Measurements from ENCODE around the gene MEGF8.

DNA sequence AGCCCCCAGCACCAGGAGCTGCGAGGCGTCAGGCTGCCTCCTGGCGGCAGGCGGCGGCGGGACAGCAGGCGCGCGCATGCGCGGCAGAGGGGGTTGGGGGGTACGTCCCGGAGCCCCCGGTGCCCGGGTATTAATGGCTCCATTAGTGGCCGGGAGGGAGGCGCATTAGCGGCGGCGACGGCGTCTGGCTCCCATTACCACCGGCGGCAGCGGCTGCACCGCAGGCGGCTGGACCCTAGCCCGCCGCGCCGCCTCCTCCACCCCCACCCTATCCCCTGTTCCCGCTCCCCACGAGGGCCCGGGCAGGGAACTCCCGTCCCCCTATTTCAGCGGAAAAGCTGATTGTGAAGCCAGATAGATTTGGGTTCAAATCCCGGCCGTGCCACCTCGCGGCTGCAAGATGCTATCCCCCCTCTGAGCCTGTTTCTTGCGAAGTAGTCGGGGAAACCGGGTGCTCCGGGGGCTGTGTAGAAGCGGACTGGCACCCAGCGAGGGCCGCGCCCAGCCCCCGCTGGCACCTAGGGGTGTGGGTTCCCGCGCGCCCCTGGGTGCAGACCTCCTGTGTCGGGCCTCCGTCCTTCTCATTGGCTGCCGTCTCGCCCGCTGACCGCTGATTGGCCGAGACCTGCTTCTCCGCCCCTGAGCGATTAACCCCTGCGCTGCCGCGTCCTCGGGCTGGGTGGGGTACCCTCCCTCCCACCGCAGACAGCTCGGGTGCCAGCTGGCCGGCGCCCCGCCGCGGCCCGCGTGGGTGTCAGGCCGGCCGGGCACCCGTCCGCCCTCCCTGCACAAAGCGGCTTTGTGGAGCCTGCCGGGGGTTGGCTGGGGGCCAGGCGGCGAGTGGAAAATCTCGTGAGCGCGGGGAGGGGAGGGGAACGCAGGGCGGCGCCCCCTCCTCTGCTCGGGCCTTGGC, 45.3 kb upstream of the MEGF8 start:
- TF ChIP-seq CTCF (conservative IDR thresholded peaks at IDR 0.05; ENCODE audit: low read depth, low read length), result no peak
- no peak for TF ChIP-seq EZH2 (IDR thresholded peaks at IDR 0.05; ENCODE audit: low read length, unreplicated experiment)
- TF ChIP-seq EZH2phosphoT487 (IDR thresholded peaks at IDR 0.05; ENCODE audit: borderline replicate concordance, low read length), result no peak
